CD4-positive, CD25-positive, alpha-beta regulatory T cell (primary cell): Measurements from ENCODE around the gene AHCYL1. TPM values are rescaled to one million over a fixed set of nuclear protein-coding genes. Genes with fewer than 3 reads are reported as not detected.

Experiments
- ATAC-seq, 2 donors: fragments of 150-1000 bp; cut with Tn5 transposase; one replicate each; pipeline ENCODE4 v1.10.0; 2021; ENCODE audit warnings: low read depth in 2 of 2, moderate number of reproducible peaks in 2 of 2, moderate library complexity in 1 of 2
- DNase-seq, 3 donors: peaks; one replicate each; pipeline versions ENCODE4 v3.0.0 to v3.0.0-alpha.2; 2012 to 2022; ENCODE audit warnings: mixed read lengths in 1 of 3
- H3K27ac ChIP-seq: one replicate; pipeline ENCODE4 v1.7.0; 2013; ENCODE audit warnings: mild to moderate bottlenecking, low read length; ENCODE audit not compliant: insufficient read depth, poor library complexity, severe bottlenecking
- H3K27me3 ChIP-seq: one replicate; pipeline ENCODE4 v1.7.0; 2013; ENCODE audit warnings: low read length; ENCODE audit not compliant: control insufficient read depth, insufficient read depth
- H3K36me3 ChIP-seq: one replicate; pipeline ENCODE4 v1.7.0; 2013; ENCODE audit warnings: mild to moderate bottlenecking, low read length, moderate library complexity; ENCODE audit not compliant: control insufficient read depth, insufficient read depth
- H3K4me1 ChIP-seq: 2 replicates; pipeline ENCODE4 v1.7.0; 2013; ENCODE audit warnings: mild to moderate bottlenecking, low read length; ENCODE audit not compliant: insufficient read depth, control insufficient read depth, poor library complexity, severe bottlenecking
- H3K4me3 ChIP-seq: one replicate; pipeline ENCODE4 v1.7.0; 2013; ENCODE audit warnings: low read depth, mild to moderate bottlenecking, low read length, moderate library complexity
- H3K9me3 ChIP-seq, 2 experiments: 1 replicate in 1 of 2; 2 replicates in 1 of 2; pipeline ENCODE4 v1.7.0; 2013; ENCODE audit warnings: low read length in 2 of 2, mild to moderate bottlenecking in 1 of 2, moderate library complexity in 1 of 2; ENCODE audit not compliant: control insufficient read depth in 2 of 2
- H3K27ac Mint-ChIP-seq, 3 donors: one replicate each; pipeline ENCODE4 v1.8.0; 2020 to 2022; ENCODE audit warnings: mild to moderate bottlenecking in 3 of 3, mixed read lengths in 3 of 3, moderate library complexity in 2 of 3
- H3K27me3 Mint-ChIP-seq: one replicate; pipeline ENCODE4 v1.8.0; 2022; ENCODE audit warnings: mild to moderate bottlenecking, mixed read lengths
- H3K36me3 Mint-ChIP-seq: one replicate; pipeline ENCODE4 v1.8.0; 2020; ENCODE audit warnings: mixed read lengths
- H3K4me1 Mint-ChIP-seq, 4 donors: one replicate each; pipeline ENCODE4 v1.8.0; 2020 to 2022; ENCODE audit warnings: mixed read lengths in 4 of 4, mild to moderate bottlenecking in 1 of 4
- H3K4me3 Mint-ChIP-seq, 4 donors: one replicate each; pipeline ENCODE4 v1.8.0; 2020 to 2022; ENCODE audit warnings: mild to moderate bottlenecking in 4 of 4, mixed read lengths in 4 of 4, moderate library complexity in 3 of 4
- H3K9me3 Mint-ChIP-seq, 7 donors: one replicate each; pipeline ENCODE4 v1.8.0; 2020 to 2022; ENCODE audit warnings: mixed read lengths in 7 of 7, mild to moderate bottlenecking in 3 of 7, moderate library complexity in 2 of 7
- polyA plus RNA-seq, 4 donors: library from polyadenylated mRNA; unstranded; fragments of 300-500 nt; fragmentation: Illumina TruSeq; gene quantifications; one replicate each; pipeline ENCODE4 v1.2.3, GENCODE V29; 2021
- total RNA-seq: library from RNA; stranded (reverse); gene quantifications from one replicate; pipeline ENCODE4 v1.2.3, GENCODE V29; 2022

Gene AHCYL1
- total RNA-seq (27.8 TPM), polyA plus RNA-seq (10 to 100 TPM; 43.4 to 49.3 (median 46.1) TPM)

DNA sequence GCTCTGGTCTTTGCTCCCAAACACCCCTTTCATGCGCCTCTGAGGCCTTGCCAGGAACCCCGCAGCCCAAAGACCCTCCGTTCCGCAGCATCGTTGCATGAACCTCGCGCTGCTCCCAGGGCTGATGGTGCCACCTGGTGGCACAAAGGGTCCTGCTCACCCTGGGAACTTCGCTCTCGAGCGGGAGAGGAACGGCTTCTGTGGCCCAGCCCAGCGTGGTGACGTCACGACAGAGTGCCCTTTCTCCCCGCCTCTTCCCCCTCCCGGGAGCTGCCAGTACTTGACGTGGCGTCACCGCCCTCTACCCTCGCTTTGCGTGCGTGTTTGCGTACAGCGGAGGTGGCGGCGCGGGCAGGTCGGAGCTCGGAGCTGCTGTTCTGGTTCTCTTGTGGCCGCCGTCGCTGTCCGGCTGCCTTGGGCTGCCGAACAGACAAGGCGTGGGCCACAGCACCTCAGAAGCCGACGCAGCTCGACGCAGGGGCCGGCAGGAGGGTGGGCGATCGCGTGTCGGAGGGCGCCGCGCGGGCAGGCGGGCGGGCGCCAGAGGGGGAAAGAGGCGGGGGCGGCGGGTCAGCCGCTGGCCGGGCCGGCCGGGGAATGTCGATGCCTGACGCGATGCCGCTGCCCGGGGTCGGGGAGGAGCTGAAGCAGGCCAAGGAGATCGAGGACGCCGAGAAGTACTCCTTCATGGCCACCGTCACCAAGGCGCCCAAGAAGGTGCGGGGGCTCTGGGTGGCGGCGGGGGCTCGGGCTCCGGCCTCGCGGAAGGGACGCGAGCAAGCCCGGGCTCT lies at the start of gene AHCYL1:
Gene AHCYL1 (plus strand): TSS at position 310 of the 791 bp plus-strand sequence. CDS start 288 bp downstream, at position 598.
- peak within 1 kb of the TSS; percentile 88 to 100 (median 98) for H3K27ac Mint-ChIP-seq
- peak; percentile 99 for ATAC-seq
- Histone ChIP-seq H3K27ac (peak within 1 kb of the TSS; percentile 87), H3K27me3 (no peaks in the 10 kb centered on the region), H3K4me1 (peaks cover 30% of the 10 kb centered on the region), H3K4me3 (peak within 1 kb of the TSS; percentile 83), H3K9me3 (no peaks in the 10 kb centered on the region), H3K36me3 (peaks cover 3% of the 10 kb centered on the region)
- peaks cover 15 to 50% (median 33%) of the 10 kb centered on the region in 4 donors for H3K4me1 Mint-ChIP-seq
- H3K36me3 Mint-ChIP-seq: peaks cover 12% of the 10 kb centered on the region
- no peaks in the 10 kb centered on the region for H3K9me3 Mint-ChIP-seq
- H3K27me3 Mint-ChIP-seq: peaks cover 4% of the 10 kb centered on the region
- peak within 1 kb of the TSS; percentile 98 to 99 (median 98) for H3K4me3 Mint-ChIP-seq
- peak; percentile 99 for DNase-seq

DNA sequence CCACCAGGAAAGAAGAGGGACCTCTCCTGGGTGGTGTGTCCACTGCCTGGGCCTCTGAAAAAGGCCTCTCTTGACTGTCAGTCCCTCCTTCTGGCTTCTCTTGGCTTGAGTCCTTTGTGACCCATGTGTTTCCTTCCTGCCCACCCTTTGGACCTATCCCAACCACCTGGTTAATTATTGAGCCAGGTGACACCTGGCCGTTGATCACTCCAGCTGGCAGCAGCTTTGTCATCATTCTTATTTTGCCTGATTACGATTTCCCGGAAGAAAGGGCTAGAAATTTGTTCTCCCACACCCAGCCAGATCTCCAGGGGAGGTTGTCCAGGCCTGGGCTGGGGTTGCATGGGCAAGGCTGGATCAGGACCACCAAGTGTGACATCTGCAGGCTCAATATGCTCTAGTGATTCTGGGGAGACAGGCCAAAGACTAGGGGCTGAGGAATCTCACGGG lies 49.1 kb upstream of the AHCYL1 start:
- H3K4me1 ChIP-seq: no peaks in the 10 kb centered on the region
- peaks cover 0 to 22% (median 8%) of the 10 kb centered on the region in 7 donors for H3K9me3 Mint-ChIP-seq
- H3K27me3 Mint-ChIP-seq: peaks cover 17% of the 10 kb centered on the region
- peaks cover 14 to 23% of the 10 kb centered on the region in 2 experiments for H3K9me3 ChIP-seq
- no peaks in the 10 kb centered on the region for H3K36me3 ChIP-seq
- ATAC-seq (no peak), DNase-seq (no peak)
- H3K27me3 ChIP-seq: no peaks in the 10 kb centered on the region
- no peak overlapping the region for H3K27ac Mint-ChIP-seq
- H3K4me3 Mint-ChIP-seq: no peak overlapping the region
- H3K36me3 Mint-ChIP-seq: peaks cover 6% of the 10 kb centered on the region
- H3K27ac ChIP-seq: no peak overlapping the region
- H3K4me1 Mint-ChIP-seq: peaks cover 0 to 5% (median under 1%) of the 10 kb centered on the region in 4 donors
- H3K4me3 ChIP-seq: no peak overlapping the region

DNA sequence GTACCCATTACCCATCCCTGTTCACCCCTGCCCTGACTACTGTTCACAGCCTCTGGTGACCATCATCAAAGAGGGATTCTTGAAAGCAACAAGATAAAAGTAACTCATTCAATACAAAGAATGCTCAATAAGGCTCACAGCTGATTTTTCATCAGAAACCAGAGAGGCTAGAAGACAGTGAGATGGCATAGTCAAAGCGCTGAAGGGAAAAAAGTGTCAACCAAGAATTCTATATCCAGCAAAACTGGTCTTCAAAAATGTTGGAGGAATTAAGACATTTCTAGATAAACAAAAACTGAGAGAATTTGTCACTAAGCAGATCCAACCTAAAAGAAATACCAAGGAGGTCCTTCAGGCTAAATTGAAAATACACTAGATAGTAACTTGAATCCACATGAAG lies 46.8 kb upstream of the AHCYL1 start:
- no peak overlapping the region for H3K4me3 ChIP-seq
- H3K4me1 ChIP-seq: no peaks in the 10 kb centered on the region
- peaks cover 4% of the 10 kb centered on the region for H3K36me3 Mint-ChIP-seq
- H3K27ac ChIP-seq: no peak overlapping the region
- no peak for DNase-seq
- peaks cover 13% of the 10 kb centered on the region for H3K27me3 Mint-ChIP-seq
- peaks cover 14 to 23% of the 10 kb centered on the region in 2 experiments for H3K9me3 ChIP-seq
- ATAC-seq: no peak
- no peaks in the 10 kb centered on the region for H3K36me3 ChIP-seq
- no peaks in the 10 kb centered on the region for H3K27me3 ChIP-seq
- peaks cover 0 to 22% (median 8%) of the 10 kb centered on the region in 7 donors for H3K9me3 Mint-ChIP-seq
- no peak overlapping the region for H3K4me3 Mint-ChIP-seq
- H3K4me1 Mint-ChIP-seq: peaks cover 0 to 2% (median 0%) of the 10 kb centered on the region in 4 donors
- H3K27ac Mint-ChIP-seq: no peak overlapping the region

DNA sequence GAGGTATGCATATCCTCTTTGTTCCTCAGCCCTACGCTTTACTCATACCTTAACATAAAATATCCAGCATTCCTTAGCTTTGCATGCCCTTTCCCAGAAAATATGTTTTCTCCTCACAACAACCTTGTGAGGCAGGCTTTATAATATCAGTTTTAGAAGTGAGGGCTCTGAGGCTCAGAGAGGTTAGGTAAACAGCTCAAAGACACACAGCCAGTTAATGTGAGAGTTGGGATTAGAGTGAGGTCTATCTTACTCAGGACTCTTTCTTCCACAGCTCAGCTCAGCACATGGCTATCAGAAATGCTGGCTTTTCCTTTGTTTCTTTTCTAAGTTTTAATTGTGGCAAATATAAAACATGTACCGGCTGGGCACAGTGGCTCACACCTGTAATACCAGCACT lies 46.0 kb upstream of the AHCYL1 start:
- Mint-ChIP-seq H3K4me1 (peaks cover 0 to 2% (median 0%) of the 10 kb centered on the region in 4 donors), H3K9me3 (peaks cover 0 to 22% (median 8%) of the 10 kb centered on the region in 7 donors), H3K27ac (no peak overlapping the region), H3K36me3 (peaks cover 4% of the 10 kb centered on the region), H3K4me3 (no peak overlapping the region), H3K27me3 (peaks cover 13% of the 10 kb centered on the region)
- Histone ChIP-seq H3K4me3 (no peak overlapping the region), H3K9me3 (peaks cover 14 to 23% of the 10 kb centered on the region in 2 experiments), H3K27ac (no peak overlapping the region), H3K36me3 (no peaks in the 10 kb centered on the region), H3K4me1 (no peaks in the 10 kb centered on the region), H3K27me3 (no peaks in the 10 kb centered on the region)
- ATAC-seq: no peak
- no peak for DNase-seq

DNA sequence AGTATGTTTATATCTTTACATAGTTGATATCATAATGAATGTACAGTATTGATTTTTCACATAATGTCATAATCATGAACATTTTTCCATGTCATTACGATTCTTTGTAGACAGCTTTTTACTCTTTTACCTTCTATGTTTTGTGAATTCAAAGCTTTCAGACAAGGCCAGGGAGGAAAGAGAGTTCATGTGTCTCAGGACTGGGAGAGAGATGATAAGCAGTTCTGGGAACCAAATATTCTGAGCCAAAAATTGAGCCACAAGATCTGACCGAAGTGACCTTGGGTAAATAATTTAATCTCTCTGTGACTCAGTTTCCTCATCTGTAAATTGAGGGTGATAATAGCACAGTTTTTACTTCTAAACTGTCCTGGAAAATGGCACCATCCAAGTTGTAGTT lies 42.1 kb upstream of the AHCYL1 start:
- Histone ChIP-seq H3K27me3 (no peaks in the 10 kb centered on the region), H3K9me3 (peaks cover 11 to 14% of the 10 kb centered on the region in 2 experiments), H3K4me3 (no peak overlapping the region), H3K4me1 (no peaks in the 10 kb centered on the region), H3K27ac (no peak overlapping the region), H3K36me3 (no peaks in the 10 kb centered on the region)
- Mint-ChIP-seq H3K27ac (no peak overlapping the region), H3K27me3 (peaks cover 9% of the 10 kb centered on the region), H3K36me3 (no peaks in the 10 kb centered on the region), H3K4me3 (no peak overlapping the region), H3K9me3 (peaks cover 0 to 15% (median 2%) of the 10 kb centered on the region in 7 donors), H3K4me1 (peaks cover 0 to 5% (median 2%) of the 10 kb centered on the region in 4 donors)
- no peak for DNase-seq
- no peak for ATAC-seq

DNA sequence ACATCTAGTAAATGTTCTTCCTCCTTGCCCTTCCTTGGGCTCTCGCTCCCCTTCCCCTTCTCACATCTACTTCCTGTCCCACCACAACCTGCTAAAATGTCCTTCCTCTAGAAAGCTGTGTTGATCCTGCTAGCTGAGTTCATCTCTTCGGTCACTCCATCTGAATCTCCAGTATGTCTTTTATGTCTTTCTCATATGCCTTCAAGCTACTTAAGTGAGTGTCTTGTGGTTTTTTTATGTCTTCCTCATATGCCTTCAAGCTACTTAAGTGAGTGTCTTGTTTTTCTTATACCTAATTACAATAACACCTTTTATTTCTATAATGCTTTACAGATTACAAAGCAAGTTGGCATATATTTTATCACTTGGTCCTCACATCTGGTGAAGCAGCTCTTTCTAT lies 40.0 kb upstream of the AHCYL1 start:
- H3K4me3 Mint-ChIP-seq: no peak overlapping the region
- Histone ChIP-seq H3K4me3 (no peak overlapping the region), H3K4me1 (no peaks in the 10 kb centered on the region), H3K9me3 (no peaks in the 10 kb centered on the region), H3K36me3 (no peaks in the 10 kb centered on the region), H3K27ac (no peak overlapping the region), H3K27me3 (no peaks in the 10 kb centered on the region)
- H3K27me3 Mint-ChIP-seq: peaks cover under 1% of the 10 kb centered on the region
- H3K9me3 Mint-ChIP-seq: peaks cover 0 to 2% (median 0%) of the 10 kb centered on the region in 7 donors
- no peaks in the 10 kb centered on the region for H3K36me3 Mint-ChIP-seq
- no peak overlapping the region for H3K27ac Mint-ChIP-seq
- no peak for ATAC-seq
- peak in 1 of 3 donors; percentile 6 for DNase-seq
- peaks cover 0 to 9% (median 4%) of the 10 kb centered on the region in 4 donors for H3K4me1 Mint-ChIP-seq

DNA sequence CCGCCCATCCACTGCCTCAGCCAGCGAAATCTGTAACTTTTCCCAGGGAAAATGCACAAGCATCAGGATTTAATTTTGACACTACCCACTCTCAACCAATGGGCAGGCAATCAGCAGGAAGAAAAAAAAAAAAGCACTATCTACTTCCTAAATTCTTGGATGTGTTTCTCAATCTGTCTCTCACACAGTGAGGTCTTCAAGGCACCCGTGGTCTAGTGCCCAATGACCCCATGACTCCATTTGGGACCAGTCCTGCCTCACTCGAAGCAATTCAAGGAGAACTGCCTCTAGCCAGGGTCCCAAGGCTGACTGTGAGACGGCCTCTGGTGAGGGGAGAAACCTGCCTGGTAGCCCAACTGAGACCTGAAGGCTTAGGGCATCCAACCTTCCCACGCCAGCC lies 38.1 kb upstream of the AHCYL1 start:
- no peak for ATAC-seq
- no peaks in the 10 kb centered on the region for H3K9me3 ChIP-seq
- H3K36me3 Mint-ChIP-seq: no peaks in the 10 kb centered on the region
- H3K4me3 Mint-ChIP-seq: no peak overlapping the region
- no peak overlapping the region for H3K27ac Mint-ChIP-seq
- H3K27me3 Mint-ChIP-seq: no peaks in the 10 kb centered on the region
- H3K4me1 ChIP-seq: no peaks in the 10 kb centered on the region
- no peaks in the 10 kb centered on the region for H3K36me3 ChIP-seq
- peaks cover 0 to 11% (median 4%) of the 10 kb centered on the region in 4 donors for H3K4me1 Mint-ChIP-seq
- H3K27ac ChIP-seq: no peak overlapping the region
- H3K27me3 ChIP-seq: no peaks in the 10 kb centered on the region
- no peak overlapping the region for H3K4me3 ChIP-seq
- peaks cover 0 to 2% (median 0%) of the 10 kb centered on the region in 7 donors for H3K9me3 Mint-ChIP-seq
- DNase-seq: no peak
